Measurements from ENCODE around the gene ARHGAP24. TPM values are rescaled to one million over a fixed set of nuclear protein-coding genes. Genes with fewer than 3 reads are reported as not detected.

ARHGAP24 gene
- polyA plus RNA-seq, 2 of the 4 experiments (the other 2 are of a cell fraction): 1.7 to 12.1 TPM

DNA sequence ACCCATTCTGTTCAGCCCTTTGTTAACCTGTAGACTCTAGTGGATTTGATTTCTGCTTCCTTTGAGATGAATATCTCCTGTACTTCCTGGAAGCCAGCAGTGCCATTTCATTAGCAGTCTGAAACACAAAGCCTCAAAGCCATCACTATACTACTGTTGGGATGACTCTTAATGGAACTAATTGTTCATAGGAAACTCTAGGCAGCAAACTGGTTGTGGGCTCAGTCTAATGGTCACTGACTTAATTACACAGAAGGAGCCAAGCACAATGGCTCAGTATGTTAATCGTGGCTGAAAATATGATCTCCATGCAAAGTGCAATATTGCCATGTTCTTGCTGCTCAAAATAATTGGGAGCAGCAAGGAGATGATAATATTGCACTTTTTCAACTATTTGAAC, 262.3 kb downstream of the ARHGAP24 start:
- FAIRE-seq (no peak), DNase-seq (ENCODE audit: low read depth in 1 of 2, low spot score in 1 of 2) (no peak), ATAC-seq (no peak)
- no peak overlapping the region for H3K4me2 ChIP-seq
- H3K27ac ChIP-seq: no peak overlapping the region
- no peak for TF ChIP-seq HOXA7 (CRISPR knock-in tag; IDR thresholded peaks at IDR 0.05)
- TF ChIP-seq HDAC2 (IDR thresholded peaks at IDR 0.05): no peak
- TF ChIP-seq JUNB (IDR thresholded peaks at IDR 0.05): no peak
- TF ChIP-seq, protein P1, sequence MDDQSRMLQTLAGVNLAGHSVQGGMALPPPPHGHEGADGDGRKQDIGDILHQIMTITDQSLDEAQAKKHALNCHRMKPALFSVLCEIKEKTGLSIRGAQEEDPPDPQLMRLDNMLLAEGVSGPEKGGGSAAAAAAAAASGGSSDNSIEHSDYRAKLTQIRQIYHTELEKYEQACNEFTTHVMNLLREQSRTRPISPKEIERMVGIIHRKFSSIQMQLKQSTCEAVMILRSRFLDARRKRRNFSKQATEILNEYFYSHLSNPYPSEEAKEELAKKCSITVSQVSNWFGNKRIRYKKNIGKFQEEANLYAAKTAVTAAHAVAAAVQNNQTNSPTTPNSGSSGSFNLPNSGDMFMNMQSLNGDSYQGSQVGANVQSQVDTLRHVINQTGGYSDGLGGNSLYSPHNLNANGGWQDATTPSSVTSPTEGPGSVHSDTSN (IDR thresholded peaks at IDR 0.05): no peak
- TF ChIP-seq CBX8 (IDR thresholded peaks at IDR 0.05): no peak
- no peak for TF ChIP-seq NPAS2 (CRISPR knock-in tag; IDR thresholded peaks at IDR 0.05; ENCODE audit: borderline replicate concordance)
- no peak for TF ChIP-seq RFX5 (IDR thresholded peaks at IDR 0.05)
- peaks cover 29% of the 10 kb centered on the region; the same call in 2 of the 3 replicates for H3K4me1 ChIP-seq
- no peak overlapping the region for H3K4me3 ChIP-seq
- 94% methylated on average over 1 of the region's 1 CpG for WGBS (ENCODE audit: missing lambda C conversion rate)
- ChIA-PET POLR2A (no interaction called here), CTCF (interaction anchor here (2.0 to 2.2 kb wide), 2 partner anchors 10 to 11 kb away, joined by 8 to 10 read pairs; no protein-coding TSS in a partner anchor)
- H3K9me3 ChIP-seq: no peaks in the 10 kb centered on the region

DNA sequence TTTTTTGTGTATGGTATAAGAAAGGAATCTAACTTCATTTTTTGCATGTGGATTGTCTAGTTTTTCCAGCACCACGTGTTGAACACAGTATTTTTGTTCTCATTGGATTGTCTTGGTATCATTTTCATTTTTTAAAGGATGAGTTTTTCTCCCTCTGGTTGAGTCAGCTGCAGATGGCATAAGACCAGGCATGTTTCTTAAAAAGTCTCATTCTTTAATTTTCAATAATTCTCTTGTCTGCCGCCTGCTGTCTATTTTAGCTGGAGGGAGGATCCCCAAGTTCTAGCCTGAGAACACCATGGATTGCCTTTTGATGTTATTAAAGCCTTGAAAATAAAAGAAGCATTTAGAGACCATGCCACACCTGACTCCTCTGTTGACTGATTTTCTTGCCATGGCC, 263.8 kb downstream of the ARHGAP24 start:
- POLR2A ChIA-PET: no interaction called here
- no peak for FAIRE-seq

DNA sequence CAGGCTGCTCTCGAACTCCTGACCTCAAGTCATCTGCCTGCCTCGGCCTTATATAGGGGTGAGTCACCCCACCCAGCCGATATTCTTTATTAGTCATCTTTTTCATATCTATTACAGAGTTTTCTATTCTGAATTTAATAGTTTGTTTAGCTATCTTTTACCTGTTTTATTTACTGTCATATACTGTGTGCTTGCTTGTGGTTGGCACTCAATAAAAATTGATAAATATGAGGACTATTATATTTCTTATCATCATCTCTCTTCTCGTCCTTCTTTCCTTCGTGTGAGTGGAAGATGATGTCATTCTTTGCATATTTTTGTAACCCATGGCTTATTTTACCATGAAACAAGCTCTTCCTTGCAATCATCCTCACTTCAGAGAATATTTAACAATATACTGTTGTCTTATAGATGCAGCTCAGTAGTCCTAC, 265.5 kb downstream of the ARHGAP24 start:
- 25% methylated on average over 5 of the region's 5 CpGs for WGBS (ENCODE audit: missing lambda C conversion rate)
- Histone ChIP-seq H3K4me2 (peak overlapping the region; percentile 31), H3K4me1 (peaks cover 37% of the 10 kb centered on the region), H3K27ac (peak overlapping the region in 1 of 2 experiments; percentile 39; a peak in 1 of 6 replicates), H3K4me3 (no peak overlapping the region), H3K9me3 (no peaks in the 10 kb centered on the region)
- TF ChIP-seq FOSB (CRISPR knock-in tag; IDR thresholded peaks at IDR 0.05) (no peak), NFE2L2 (conservative IDR thresholded peaks at IDR 0.05; ENCODE audit: low read length) (no peak), FOSL2 (IDR thresholded peaks at IDR 0.05) (no peak), FOSL2 (CRISPR knock-in tag; IDR thresholded peaks at IDR 0.05) (peak; percentile 72), BHLHE40 (IDR thresholded peaks at IDR 0.05; ENCODE audit: low read depth, low read length) (no peak), RAD21 (conservative IDR thresholded peaks at IDR 0.05 in 1 of 2, IDR thresholded peaks at IDR 0.05 in 1 of 2) (no peak), HEYL (CRISPR knock-in tag; IDR thresholded peaks at IDR 0.05) (no peak), RARB (CRISPR knock-in tag; IDR thresholded peaks at IDR 0.05) (no peak)
- TF ChIP-seq, protein P2, sequence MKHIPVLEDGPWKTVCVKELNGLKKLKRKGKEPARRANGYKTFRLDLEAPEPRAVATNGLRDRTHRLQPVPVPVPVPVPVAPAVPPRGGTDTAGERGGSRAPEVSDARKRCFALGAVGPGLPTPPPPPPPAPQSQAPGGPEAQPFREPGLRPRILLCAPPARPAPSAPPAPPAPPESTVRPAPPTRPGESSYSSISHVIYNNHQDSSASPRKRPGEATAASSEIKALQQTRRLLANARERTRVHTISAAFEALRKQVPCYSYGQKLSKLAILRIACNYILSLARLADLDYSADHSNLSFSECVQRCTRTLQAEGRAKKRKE (CRISPR knock-in tag; IDR thresholded peaks at IDR 0.05; ENCODE audit: low read depth): no peak
- TF ChIP-seq, protein P3, sequence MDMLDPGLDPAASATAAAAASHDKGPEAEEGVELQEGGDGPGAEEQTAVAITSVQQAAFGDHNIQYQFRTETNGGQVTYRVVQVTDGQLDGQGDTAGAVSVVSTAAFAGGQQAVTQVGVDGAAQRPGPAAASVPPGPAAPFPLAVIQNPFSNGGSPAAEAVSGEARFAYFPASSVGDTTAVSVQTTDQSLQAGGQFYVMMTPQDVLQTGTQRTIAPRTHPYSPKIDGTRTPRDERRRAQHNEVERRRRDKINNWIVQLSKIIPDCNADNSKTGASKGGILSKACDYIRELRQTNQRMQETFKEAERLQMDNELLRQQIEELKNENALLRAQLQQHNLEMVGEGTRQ (IDR thresholded peaks at IDR 0.05): no peak
- DNase-seq (ENCODE audit: low read depth in 1 of 2, low spot score in 1 of 2): no peak
- ATAC-seq: no peak
- no peak for FAIRE-seq
- CTCF ChIA-PET: interaction anchor here (1.6 kb wide), 1 partner anchor 592 kb away, joined by 3 read pairs; no protein-coding TSS in a partner anchor
- POLR2A ChIA-PET: no interaction called here

More for the DNA sequence above, 263.8 kb downstream of the ARHGAP24 start:
- DNase-seq (ENCODE audit: low read depth in 1 of 2, low spot score in 1 of 2) (no peak), ATAC-seq (no peak)
- Histone ChIP-seq H3K4me2 (no peak overlapping the region), H3K9me3 (no peaks in the 10 kb centered on the region), H3K4me1 (peaks cover 34% of the 10 kb centered on the region; the same call in 2 of the 3 replicates), H3K4me3 (no peak overlapping the region), H3K27ac (no peak overlapping the region)
- CTCF ChIA-PET: interaction anchor here (2.2 kb wide), 1 partner anchor 9 kb away, joined by 10 read pairs; no protein-coding TSS in a partner anchor
- 77% methylated on average over 2 of the region's 2 CpGs for WGBS (ENCODE audit: missing lambda C conversion rate)
- no peak for TF ChIP-seq KDM5A (IDR thresholded peaks at IDR 0.05)
- no peak for TF ChIP-seq RFX5 (IDR thresholded peaks at IDR 0.05)
- TF ChIP-seq EHF (CRISPR knock-in tag; IDR thresholded peaks at IDR 0.05): no peak
- no peak for TF ChIP-seq HDAC2 (IDR thresholded peaks at IDR 0.05)
- TF ChIP-seq CBX8 (IDR thresholded peaks at IDR 0.05): no peak
- no peak for TF ChIP-seq ZFP36 (IDR thresholded peaks at IDR 0.05; ENCODE audit: borderline replicate concordance, partially characterized antibody)
- TF ChIP-seq ZNF302 (CRISPR knock-in tag; IDR thresholded peaks at IDR 0.05): no peak

Measured in A549 (cell line).